DMS153 (cell line): ENCODE measurements around the gene DCAF11.

Source experiments
- DNase-seq: peaks from one replicate; lab custom pipeline; 2025; lab: John Stamatoyannopoulos, UW

Gene DCAF11

DNA sequence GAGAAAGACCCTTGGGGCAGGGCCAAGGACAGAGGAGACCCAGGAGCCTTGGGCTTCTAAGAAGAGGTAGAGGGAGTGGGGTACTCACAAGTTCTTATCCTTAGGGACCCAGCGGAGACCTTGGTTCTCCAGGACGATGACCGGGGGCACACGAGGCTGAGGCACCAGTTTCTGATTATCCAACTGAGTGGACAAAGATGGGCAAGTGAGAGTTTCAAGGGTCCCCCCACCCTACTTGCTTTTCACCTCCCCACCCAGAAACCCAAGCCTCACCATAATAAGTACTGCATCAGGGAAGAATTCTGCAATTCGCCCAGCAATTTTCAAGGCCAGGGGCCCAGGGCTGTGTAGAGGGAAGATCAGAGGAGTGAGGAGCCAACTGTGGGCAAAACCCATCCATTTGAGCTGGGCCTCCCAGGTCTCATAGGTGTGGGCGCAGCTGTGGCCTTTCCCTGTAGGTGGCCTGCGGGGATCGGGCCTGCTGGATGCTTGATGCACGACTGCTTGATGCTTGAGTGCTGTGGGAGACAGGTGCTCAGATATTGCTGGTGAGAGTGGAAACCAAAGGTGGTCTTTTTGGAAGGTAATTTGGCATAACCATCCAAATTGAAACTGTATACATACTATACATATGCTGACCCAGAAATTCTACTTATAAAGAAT is 24.8 kb downstream of the DCAF11 start:
- peak; percentile 12 for DNase-seq

DNA sequence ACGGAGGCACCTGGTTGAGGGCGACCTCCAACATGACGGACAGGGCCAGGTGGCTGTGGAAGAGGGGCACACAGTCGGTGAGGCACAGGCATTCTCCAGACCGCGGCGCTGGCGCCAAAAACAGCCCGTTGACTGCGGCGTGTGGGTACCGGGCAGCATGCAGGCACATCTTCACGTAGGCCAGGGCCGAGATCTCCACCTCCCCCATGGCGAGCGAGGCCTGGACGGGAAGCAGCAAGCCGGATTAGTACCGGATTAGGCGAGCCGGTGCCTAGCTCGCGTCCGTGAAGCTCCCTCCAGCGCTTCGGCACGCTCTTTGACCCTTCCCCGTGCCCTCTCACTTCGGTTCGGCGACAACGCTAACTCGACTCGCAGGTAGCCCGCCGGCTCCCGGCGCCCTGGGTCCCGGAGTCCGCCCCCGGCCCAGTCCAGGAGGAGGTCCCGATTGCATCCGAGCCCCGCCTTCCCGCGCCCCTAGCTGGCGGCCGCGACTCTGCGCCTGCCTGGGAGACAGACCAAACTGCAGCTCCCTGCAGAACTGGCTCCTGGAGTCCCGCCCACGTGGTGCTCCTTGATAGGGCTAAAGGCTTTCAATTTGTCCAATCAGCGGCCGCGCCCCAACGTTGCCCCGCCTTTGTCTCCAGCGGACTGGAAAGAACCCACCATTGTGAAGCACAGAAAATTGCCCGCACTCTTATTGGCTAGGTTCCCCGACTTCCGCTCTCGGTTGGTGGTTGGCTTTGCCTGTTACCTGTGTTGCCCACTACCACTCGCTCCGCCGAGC is 26.7 kb downstream of the DCAF11 start, which contains the start of gene EMC9:
Gene EMC9 (minus strand): TSS at position 495 of the 784 bp plus-strand sequence. CDS start 287 bp downstream, at position 208.
- DNase-seq = peak; percentile 99

DNA sequence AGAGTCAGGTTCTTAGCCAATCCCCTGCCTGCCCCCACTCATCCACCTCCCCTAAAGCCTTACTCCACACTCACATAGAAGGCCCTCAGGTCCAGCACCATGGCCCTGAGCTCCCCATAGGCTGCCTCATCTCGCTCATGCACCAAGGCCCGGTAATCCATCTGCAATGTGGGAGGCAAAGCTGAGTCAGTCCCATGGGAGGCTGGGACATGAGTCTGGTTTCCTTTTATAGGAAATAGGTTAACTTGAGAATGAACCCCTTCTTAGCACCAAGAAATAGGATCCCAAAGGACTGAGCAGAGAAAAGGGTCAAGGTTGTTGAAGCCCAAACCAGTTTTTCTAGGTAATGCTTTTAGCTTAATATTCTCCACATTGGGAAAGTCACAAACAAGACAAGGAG is 28.9 kb downstream of the DCAF11 start:
- no peak for DNase-seq

DNA sequence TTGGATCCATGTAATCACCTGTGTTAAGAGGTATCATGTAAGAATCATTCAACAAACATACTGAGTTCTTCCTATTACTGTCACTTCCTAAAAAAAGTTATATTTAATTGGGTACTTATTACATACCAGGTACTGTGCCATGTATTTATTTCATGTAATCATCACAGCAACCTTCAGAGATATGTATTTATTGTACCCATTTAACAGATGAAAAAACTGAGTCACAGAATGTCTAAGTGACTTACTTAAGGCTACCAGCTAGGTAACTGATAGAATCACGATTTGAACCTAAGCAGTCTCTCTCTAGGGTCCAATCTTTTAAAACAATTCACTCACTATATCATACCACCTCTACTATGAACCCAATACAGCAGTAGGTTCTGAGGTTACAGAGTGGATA is 29.9 kb downstream of the DCAF11 start:
- DNase-seq = no peak

DNA sequence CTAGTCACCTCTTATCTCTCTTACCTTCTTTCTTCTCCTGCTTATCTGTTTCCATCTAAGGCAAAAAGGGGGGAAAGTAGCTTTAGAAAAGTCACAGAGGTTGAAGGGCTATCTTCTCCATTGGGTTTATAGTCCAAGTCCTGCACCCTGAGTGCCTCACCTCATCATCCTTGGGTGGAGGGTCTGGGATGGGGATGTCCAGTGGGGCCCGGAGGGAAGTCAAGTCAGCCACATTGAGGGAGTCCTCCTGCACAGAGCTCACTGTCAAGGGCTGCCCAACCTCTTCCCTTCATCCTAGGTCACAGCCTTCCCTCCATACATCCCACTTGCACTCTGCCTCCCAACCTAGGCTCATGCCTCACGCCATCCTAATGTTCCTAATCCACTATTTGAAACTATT is 30.6 kb downstream of the DCAF11 start:
- DNase-seq = no peak

DNA sequence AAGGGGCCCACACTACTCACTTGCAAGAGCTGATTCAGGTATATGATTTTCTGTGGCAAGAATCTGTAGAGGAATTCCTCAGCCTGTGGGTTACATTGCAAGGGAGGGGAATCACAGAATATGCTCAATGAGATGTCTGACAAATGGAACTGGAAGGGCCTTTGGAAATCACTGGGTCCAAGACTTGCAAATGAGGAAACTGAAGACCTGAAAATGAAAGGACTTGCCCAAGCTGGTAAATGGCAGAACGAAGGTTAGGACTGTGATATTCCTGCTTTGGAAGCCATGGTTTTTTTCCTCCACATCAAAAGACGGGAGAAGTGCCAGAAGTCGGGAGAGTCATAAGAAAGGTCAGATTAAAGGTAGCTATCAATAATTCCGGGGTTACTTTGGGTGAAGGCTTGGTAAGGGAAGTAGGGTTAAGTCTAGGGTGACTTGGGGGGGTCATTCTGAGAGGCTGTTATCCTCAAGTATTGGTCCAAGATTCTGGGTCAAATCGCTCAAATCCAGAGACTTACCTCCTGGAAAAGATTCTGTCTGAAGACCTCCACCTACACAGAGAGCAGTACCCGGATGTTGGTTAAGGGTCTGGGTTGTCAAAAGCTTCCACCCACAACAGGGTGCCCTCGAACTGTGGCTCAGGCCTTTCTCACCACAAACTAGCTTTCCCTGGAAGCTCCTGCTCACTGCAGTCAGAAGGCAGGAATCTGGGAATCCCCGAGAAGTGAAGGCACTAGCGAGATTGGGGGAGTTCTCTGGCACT is 31.3 kb downstream of the DCAF11 start:
- DNase-seq = no peak

DNA sequence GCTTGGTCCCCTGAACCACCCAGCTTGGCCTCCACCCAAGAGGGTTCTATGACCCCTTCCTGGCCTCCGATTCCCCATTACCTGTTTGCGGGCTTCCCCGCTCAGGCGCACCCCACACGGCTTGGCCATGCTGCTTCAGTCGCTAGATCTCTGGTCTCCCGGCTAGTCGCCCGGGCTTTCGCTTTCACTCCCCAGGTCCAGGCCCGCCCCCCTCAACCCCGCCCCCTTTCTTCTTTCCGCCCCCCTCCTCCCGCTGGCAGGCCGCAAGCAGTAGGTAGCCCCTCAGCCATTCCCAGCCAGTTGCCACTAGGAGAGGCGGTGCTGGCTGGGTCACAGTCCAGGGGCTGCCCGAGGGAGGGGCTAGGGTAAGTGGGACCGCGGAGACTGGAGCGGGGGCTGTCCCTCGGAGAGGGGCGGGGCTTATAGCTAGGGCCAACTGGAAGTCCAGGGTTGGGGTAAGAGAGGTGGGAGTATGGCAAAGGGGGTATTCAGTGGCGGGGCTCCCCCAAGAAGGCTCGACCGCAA is 31.9 kb downstream of the DCAF11 start, which contains the start of gene PSME2:
Gene PSME2 (minus strand): TSS at position 158 of the 525 bp plus-strand sequence. CDS start 29 bp downstream, at position 129.
- peak; percentile 93 for DNase-seq

DNA sequence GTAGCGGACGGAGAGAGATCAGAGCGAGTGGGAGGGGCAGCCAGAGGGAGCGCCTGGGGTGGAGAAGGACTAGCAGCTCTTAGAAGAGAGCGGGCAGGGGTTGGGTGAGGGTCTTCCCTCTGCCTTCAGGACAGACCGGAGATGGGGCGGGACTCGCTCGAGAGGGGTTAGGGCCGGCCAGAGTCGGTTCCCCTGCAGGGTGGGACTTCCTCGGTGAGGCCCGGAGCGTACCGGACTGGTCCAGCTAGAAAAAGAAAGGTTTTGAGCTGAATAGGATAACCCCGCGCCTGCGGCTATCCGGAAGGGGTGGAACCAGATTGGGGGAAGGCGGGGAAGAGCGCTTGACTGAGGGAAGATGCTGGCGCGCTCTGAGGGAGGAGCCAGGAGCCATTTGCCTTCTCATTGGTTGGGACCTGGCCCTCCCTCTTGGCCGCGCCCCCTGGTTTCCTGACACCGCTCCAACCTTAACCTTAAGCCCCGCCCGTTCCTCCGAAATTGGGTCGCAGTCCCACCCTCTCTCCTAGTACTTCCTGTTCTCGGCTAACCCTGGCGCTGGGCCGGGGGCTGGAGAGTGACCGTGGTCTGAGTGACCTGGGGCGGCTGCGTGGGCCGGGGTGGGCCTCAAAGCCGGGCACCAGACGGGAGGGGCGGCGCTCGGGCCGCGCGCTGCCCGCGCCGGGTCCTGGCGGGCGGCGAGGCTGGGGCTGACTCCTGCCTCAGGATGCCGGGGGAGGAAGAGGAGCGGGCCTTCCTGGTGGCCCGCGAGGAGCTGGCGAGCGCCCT is 32.6 kb downstream of the DCAF11 start, which contains the start of gene RNF31:
Gene RNF31 (plus strand): TSS at position 521 of the 783 bp plus-strand sequence. CDS start 201 bp downstream, at position 722.
- peak; percentile 97 for DNase-seq

DNA sequence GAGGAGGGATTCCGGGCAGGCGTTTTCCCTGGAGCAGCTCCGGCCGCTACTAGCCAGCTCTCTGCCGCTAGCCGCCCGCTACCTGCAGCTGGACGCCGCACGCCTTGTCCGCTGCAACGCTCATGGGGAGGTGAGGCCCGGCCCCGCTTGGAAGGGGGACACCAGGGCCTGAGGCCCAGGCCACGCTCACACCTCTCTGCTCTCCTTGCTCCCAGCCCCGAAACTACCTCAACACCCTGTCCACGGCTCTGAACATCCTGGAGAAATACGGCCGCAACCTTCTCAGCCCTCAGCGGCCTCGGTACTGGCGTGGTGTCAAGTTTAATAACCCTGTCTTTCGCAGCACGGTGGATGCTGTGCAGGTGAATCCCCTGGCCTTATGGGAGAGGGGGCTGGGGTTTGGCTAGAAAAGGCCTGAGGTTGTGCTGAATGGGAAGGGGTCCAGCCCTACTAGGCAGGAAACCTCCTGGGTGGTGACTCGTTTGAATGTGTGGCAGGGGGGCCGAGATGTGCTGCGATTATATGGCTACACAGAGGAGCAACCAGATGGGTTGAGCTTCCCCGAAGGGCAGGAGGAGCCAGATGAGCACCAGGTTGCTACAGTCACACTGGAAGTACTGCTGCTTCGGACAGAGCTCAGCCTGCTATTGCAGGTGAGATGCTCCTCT is 33.3 kb downstream of the DCAF11 start:
- no peak for DNase-seq

DNA sequence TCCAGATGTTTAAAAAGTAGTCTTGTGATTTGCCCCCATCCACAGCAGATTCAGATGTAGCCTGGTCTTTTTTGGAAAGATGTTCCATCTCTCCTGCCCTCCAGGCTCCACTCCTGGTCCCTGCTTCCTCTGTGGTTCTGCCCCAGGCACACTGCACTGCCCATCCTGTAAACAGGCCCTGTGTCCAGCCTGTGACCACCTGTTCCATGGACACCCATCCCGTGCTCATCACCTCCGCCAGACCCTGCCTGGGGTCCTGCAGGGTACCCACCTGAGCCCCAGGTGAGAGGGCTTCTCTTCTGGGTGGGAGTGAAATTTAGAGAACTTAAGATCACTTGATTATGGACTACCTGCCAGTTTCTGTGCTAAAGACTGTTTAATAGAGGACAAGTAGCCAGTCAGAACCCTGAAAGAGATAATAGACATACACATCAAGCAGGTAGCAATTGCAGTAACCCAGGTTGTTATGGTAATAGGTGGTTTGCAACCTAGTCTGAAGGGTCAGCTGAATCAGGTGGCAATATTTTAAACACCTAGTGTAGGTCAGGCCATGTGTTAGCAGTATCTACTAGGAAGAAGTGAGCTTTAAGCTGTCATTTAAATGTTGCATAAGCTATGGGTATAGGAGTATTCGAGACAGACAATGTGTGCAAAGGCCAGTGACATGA is 34.9 kb downstream of the DCAF11 start:
- no peak for DNase-seq

DNA sequence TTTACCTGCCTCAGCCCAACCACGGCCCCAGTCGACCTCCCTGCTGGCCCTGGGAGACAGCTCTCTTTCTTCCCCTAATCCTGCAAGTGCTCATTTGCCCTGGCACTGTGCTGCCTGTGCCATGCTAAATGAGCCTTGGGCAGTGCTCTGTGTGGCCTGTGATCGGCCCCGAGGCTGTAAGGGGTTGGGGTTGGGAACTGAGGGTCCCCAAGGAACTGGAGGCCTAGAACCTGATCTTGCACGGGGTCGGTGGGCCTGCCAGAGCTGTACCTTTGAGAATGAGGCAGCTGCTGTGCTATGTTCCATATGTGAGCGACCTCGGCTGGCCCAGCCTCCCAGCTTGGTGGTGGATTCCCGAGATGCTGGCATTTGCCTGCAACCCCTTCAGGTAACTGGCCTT is 35.5 kb downstream of the DCAF11 start:
- DNase-seq = no peak

DNA sequence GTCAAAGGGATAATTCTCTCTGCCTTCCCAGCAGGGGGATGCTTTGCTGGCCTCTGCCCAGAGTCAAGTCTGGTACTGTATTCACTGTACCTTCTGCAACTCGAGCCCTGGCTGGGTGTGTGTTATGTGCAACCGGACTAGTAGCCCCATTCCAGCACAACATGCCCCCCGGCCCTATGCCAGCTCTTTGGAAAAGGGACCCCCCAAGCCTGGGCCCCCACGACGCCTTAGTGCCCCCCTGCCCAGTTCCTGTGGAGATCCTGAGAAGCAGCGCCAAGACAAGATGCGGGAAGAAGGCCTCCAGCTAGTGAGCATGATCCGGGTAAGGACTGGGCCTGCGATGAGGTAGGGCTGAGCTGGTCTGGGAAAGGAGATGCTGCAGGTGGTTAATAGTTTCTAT is 36.0 kb downstream of the DCAF11 start:
- DNase-seq = no peak

DNA sequence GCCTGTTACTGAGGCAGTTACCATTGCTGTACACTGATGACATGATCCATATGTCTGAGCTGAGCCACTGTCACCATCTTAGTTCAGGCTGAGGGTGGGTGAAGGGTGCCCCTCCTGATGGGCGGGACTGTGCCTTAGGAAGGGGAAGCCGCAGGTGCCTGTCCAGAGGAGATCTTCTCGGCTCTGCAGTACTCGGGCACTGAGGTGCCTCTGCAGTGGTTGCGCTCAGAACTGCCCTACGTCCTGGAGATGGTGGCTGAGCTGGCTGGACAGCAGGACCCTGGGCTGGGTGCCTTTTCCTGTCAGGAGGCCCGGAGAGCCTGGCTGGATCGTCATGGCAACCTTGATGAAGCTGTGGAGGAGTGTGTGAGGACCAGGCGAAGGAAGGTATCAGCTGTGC is 36.4 kb downstream of the DCAF11 start:
- no peak for DNase-seq

DNA sequence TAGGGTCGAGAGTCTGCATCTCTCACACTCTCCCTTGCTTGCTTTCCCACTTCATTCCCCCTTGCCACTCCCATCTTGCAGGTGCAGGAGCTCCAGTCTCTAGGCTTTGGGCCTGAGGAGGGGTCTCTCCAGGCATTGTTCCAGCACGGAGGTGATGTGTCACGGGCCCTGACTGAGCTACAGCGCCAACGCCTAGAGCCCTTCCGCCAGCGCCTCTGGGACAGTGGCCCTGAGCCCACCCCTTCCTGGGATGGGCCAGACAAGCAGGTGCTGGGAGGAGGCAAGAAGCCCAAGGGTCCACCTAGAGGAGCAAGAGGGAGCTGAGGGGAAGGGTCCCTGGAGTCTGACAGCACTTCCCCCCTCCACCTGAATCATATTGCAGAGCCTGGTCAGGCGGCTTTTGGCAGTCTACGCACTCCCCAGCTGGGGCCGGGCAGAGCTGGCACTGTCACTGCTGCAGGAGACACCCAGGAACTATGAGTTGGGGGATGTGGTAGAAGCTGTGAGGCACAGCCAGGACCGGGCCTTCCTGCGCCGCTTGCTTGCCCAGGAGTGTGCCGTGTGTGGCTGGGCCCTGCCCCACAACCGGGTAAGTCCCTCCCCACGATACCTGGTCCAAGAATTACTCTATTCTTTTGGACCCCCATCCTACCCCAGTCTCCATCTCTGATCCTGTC is 37.0 kb downstream of the DCAF11 start:
- no peak for DNase-seq

DNA sequence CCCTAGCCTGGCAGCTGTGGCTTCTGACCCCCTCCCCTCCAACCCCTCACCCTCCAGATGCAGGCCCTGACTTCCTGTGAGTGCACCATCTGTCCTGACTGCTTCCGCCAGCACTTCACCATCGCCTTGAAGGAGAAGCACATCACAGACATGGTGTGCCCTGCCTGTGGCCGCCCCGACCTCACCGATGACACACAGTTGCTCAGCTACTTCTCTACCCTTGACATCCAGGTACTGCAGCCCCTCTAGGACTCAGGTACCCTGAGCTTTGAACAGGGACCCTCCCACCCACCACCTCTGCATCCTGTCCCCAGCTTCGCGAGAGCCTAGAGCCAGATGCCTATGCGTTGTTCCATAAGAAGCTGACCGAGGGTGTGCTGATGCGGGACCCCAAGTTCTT is 40.5 kb downstream of the DCAF11 start:
- no peak for DNase-seq

DNA sequence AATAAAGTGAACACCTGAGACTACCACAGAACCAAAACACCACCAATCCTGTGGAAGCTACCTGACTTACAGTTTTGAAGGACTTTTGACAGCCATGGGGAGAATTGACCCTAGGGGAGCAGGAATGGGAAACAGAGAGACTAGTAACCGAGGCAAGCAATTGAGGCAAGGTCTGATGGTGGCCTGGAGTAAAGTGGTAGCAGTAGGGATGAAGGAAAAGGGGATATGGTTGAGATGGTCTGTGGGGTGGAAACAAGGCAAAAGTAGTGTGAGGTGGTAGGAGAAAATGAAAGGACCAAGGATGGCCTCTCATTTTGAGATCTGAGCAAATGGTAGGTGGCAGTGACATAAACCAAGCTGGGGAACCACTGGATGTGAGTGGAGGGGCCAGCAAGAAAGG is 42.3 kb downstream of the DCAF11 start:
- no peak for DNase-seq

DNA sequence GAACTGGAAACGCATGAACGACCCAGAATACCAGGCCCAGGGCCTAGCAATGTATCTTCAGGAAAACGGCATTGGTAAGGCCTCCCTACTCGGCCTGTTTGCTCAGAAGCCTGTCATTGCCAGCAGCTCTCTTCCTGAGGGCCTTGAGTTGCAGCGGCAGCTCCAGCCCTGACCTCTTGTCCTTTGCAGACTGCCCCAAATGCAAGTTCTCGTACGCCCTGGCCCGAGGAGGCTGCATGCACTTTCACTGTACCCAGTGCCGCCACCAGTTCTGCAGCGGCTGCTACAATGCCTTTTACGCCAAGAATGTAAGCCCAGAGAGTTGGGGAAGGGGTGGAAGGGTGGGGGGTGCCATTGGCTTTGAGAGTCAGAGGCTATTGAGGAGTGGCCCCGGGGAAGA is 42.8 kb downstream of the DCAF11 start:
- no peak for DNase-seq

DNA sequence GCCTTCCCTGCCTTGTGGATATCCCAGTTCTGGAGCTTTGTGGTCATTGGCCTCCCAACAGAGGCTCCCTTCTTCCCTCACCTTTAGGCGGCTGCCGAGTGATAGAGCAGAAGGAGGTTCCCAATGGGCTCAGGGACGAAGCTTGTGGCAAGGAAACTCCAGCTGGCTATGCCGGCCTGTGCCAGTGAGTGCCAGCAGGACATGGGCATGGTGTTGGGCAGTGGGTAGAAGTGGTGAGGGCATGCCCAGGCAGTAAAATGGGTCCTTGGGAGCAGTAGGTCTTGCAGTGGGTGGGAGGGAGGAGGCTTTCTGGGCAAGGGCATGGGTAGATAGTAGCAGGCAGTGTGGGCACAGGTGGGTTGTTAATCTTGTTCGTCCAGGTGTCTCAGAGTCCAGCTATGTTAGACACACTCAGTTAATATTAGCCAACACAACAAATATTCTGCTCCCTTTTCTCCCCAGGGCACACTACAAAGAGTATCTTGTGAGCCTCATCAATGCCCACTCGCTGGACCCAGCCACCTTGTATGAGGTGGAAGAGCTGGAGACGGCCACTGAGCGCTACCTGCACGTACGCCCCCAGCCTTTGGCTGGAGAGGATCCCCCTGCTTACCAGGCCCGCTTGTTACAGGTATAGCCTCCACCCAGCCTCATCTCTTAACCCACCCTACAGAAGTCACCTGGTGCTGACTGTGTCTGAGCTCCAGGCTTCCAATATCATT is 45.4 kb downstream of the DCAF11 start:
- DNase-seq = no peak

DNA sequence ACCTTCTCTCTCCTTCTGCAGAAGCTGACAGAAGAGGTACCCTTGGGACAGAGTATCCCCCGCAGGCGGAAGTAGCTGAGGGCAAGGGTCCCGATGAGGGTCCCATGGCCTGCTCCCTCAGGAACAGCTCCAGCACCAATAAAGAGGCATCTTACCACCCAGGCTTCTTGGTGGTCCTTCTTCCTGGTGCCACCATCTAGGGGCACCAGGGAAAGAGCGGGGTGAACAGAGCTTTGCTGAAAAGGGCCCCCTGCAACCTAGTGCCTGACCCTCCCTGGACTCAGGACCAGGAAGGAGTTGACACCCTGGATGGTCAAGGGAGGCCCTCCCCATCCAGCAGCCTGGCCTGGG is 45.9 kb downstream of the DCAF11 start:
- DNase-seq = no peak
